ENCODE data around the gene JOSD1.

The JOSD1 gene

DNA sequence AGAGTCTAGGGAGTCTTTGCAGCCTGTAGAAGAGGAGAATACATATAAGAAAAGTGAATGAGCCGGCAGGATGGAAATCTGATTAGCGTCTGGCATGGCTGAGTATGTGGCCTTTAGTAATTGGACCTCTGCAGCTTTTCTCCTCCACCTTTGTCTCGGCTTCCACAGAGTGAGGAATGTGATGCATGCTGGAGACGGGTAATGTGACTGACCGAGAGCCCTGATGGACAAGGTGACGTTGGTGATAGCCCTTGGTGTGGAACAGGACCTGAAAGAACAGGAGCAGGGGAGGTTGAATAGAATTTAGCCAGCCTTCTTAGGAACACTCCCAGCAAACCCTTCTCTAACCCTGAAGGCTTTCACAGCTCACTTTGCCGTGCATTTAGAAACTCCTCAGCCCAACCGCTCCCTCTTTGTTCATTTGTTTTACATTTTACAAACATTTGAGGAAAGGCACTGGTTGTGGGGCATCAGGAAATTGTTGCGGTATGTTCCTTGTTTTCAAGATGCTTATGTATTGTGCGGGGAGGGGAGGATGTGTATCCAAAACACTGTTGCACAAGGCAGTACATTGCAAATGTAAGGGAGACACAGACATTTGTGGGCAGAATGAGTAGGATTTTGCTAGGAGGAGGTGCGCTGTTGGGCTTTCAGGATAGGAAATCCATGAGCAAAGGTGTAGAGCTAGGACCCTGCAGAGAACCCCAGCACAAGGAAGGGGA lies 11.9 kb upstream of the JOSD1 start:
- DNase-seq (ENCODE audit: low spot score) = no peak

DNA sequence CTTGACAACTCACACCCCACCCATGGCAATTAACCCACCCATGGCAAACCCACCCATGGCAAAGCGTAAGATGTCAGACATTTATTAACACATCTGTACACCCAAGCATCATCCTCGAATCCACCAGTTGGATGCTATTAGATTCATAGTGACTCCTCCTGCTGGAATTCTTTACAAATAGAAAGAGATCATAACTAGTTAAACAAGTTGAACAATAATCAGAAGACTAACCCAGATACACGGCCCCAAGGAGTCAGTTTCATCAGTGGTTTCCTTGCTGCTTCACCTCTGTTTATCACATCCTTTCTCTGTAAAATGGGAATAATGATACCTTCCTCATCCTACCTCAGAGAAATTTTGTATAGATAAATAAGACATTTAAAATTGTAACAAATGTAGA lies 10.1 kb upstream of the JOSD1 start:
- DNase-seq (ENCODE audit: low spot score) = no peak

DNA sequence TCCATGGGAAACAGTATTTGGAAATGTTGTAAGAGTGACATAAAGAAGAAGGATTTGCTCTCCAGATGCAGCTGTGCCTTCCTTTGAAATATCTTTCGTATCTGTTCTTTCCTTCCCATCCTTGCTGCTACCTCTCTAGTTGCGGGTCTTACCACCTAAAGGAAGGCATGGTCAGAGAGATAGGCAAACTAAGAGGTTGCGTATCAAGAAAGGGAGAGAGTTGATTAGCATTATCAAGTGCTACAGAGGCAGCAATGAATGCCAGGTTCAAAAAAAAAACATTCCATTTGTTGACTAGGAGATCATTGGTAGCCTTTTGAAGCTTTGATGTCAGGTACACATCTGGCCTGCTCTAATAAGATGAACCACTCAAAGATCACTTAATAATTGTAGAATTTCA lies 9.6 kb upstream of the JOSD1 start:
- DNase-seq (ENCODE audit: low spot score) = no peak

DNA sequence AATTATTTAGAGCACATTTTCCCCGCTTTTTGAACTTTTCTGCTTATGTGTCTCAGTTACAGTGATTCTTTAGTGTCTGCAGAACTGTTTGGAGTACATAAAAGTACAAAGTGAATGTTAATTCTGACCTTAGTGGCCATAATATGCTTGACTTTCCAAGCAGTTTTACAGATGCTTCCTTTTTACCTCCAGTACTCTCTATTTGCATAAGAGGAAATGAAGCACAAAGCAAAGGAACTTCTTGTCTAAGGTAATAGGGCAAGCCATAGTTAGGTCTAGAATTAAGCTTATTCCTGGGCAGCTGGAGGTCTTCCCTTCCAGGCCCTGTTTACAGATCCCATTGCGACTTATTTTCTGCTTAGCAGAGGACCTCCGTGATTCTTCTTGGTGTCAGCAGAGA lies 8.6 kb upstream of the JOSD1 start:
- DNase-seq (ENCODE audit: low spot score) = no peak

DNA sequence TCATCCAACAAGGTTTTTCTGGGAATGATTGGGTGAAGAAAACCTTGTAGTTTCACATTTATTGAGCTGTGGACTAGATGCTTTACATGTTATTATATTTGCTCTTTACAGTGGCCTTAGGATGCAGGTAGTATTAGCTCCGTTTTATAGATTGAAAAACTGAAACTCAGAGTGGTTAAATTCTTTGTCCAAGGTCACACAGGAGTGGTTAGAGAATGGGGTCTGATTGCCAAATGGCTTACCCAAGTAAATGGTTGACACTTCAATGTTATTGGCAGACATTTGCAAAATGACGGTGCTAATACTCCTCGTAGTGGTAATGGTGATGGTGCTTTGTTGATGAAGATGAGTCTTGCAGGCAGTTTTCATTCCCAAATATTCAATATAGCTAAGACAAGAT lies 7.2 kb upstream of the JOSD1 start:
- no peak for DNase-seq (ENCODE audit: low spot score)

DNA sequence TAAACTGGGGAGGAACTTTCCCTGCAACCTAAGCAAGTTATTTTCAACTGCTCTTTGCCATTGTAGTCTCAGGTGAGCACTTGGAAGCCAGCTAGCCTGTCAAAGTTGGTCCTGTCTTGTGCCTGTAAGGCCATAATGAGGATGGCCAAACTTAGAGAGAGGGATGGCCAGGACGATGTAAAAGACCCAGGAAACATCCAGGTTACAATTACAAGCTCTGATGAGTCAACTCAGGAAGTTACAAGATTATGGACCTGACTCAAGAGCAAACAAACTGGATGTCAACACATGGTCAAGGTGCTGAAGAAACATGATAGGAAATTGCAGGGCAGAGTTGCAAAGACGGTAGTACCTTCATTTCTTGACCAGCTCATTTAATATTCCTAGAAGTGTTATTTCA lies 6.6 kb upstream of the JOSD1 start:
- DNase-seq (ENCODE audit: low spot score) = no peak

DNA sequence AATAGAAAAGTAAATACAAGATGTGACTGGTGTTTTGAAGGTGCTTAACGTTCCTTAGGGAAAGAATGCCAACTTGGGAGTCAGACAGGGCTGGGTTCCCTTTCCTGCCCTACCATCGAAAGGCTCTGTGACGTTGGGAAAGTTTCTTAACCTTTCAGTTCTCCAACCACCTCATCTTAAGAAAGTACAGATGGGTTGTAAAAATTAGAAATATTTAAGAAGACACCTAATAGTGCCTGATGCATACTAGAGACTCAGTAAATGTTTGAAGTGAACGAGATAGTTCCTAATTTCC lies 6.1 kb upstream of the JOSD1 start:
- no peak for DNase-seq (ENCODE audit: low spot score)

DNA sequence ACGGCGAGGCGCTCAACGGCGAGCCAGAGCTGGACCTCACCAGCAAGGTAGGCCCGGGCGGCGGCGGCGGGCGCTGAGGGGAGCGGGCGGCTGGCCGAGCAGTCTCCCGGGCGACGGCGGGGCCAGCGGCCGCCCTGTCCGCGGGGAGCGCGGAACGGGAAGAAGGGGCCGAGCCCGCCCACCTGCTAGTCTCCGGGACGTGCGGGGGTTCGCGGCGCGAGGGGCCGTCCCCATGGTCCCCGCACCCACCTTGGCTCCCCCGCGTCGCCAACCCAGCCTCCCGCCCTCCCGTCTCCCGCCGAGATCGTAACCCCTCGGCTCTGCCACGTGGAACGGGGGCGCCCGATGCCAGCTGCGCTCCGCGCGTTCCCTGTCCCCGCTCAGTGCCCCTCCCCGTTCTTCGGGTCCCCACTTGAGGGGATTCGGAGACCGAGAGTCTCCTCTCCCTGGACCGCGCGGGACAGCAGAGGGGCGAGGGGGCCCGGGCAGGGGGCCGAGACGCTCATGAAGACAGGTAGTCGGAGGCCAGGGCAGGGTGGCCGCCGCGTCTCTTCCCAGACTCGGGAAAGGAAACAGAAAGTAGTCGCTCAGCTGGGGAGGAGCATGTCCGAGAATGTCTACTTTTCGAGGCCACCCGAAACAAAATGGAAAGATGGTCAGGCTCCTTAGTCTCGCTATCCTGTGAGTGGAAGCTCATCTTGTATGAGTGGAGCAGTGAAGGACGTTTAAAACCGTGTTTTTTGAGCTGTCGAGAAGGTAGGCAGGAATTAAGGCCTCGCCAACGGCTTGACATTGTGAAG lies 5.6 kb upstream of the JOSD1 start:
- peak; percentile 54 for DNase-seq (ENCODE audit: low spot score)

DNA sequence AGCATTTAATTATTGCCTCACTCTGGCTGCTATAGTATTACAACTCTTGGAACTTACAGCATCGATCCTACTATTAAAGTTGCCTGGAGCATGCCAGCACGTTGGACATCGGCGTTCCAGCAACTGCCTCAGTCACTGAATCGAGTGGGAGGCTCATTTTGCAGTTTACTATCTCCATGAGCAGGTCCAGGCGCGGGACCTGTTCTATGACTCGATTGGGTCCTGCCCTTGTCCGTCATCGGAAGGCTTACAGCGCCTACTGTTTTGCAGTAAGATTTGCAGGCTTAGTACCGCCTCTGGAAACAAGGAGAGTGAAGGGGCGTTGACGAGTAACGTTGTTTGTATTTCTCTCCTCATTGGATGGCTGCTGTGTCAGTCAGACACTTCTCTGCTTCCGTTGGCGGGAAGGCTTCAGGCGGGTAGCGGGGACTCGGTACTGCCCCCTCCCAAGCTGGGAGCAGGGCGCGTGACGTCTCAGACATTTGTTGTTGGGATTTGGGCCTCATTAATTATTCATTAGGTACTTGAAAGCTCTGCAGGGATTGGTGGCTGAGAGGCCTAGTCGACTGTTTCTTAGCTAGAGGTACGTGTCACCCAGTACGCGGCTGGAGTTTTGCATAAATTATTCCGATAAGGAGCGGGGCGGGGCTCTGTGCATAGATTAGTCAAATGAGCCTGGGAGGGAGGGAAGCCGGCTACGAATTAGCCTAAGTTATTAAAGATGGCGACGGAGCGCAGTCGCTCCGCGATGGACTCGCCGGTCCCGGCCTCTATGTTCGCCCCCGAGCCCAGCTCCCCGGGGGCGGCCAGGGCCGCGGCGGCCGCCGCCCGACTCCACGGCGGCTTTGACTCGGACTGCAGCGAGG lies 4.7 kb upstream of the JOSD1 start, which contains the start of gene GTPBP1:
TSS of gene GTPBP1 (plus strand) at position 710 of the 866 bp plus-strand sequence. CDS start at position 722, 12 bp downstream.
- DNase-seq (ENCODE audit: low spot score) = peak; percentile 98

DNA sequence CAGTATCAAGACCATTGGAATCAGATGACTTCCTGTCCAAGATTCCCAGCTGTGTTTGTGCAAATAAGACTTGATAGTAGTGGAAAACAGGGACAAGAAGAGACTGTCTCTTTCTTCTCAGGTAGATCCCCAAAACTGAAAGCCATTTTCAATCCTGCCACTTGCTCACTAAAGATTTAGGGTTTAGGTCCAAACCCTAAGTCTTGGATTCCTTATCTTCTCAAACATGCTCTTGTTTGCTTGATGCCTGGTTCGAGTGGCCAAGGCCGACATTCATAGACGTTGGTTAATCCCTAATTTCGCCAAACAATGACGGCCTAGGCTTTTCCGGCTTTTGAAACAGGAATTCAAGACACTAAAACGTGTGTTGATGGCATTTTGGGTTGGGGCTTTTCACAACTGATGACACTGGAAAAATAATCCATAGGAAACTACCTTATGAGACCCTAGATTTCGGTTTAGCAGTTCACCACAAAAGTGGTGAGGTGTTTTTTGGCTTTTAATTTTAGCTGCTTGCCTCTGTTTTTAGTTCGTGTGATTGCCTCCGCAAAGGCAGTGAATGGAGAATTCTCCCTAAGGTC lies 4.0 kb upstream of the JOSD1 start:
- DNase-seq (ENCODE audit: low spot score) = no peak

DNA sequence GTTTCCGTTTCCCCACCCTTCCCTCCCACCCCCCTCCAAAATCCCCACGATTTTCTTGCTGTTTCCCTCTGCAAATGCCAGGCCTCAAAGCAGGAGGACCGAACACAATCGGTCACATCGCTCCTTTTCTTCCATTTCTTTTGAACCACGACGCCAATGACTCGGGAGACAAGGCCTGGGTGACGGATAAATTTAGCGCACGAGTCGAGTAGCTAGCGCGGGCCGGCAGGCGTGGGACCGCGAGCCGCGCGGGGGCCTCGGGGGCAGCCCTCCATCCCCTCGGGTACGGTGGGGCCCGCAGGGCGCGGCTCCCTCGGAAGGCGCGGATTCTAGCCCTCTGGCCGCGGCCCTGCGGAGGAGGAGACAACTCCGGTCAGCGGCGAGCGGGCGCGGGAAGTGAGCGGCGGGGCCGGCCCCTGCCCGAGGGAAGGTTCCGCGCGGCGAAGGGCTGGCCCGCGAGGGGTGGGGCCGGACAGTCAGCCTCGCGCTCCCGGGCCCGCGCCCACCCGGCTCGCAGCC lies 414 bp downstream of the JOSD1 start:
- peak; percentile 74 for DNase-seq (ENCODE audit: low spot score)

DNA sequence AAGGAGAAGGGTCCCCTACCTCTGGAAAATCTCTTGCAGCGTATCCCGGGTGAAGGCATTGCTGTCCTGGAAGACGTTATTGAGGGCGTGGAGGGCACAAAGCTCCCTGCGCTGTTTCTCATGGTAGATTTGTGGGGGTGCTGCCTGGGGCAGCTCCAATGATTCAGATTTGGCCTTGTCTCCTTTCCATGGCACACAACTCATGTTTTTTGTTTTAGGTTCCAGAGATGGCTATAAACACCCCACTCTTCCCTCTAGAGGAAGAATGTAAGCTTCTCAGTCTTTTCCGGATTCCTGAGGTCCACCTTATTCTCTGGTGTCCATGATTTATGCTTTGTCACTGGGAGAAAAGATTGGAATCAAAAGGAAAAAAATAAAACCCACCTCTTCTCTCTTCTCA lies 959 bp downstream of the JOSD1 start:
- DNase-seq (ENCODE audit: low spot score) = peak; percentile 42

DNA sequence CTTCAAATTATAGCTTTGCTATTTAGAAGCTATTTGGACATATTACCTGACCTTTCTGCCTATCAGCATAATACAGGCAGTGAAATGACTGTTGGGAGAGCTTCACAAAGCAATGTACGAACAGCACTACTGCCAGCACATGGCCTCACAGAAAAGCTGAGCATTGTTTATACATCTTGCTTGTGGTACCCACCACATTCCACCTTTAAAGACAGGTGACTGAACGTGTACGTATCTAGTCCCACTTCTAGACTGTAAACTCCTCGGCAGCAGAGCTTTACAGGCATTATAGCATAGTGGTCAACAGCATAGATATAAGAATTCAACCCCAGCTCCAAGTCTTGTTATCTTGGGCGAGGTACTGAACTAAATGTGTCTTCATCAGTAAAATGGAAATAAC lies 1.6 kb downstream of the JOSD1 start:
- no peak for DNase-seq (ENCODE audit: low spot score)

DNA sequence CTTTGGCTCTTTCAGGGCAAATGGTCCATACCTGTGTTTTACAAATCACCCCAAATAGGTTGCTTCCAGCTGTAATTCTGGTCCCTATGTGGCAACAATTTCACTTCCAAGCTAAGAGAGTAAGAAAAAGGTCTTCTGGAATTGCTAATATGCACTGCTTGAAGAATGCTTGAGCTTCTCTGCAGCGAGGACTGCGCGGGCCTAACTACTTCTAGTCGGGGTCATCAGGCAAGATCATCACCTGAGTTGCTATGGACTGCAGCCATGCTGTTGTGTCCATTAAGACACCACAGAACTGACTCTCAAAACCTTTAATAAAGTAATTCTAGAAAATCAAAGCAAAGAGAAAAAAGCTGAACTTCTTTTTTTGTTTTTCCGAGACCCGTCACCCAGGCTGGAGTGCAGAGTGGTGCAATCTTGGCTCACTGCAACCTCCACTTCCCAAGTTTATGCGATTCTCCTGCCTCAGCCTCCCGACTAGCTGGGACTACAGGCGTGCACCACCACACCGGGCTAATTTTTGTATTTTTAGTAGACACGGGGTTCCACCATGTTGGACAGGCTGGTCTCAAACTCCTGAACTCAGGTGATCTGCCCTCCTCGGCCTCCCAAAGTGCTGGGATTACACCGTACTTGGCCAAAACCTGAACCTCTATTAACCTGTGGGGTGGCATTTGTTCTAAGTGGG lies 2.2 kb downstream of the JOSD1 start:
- DNase-seq (ENCODE audit: low spot score) = no peak

DNA sequence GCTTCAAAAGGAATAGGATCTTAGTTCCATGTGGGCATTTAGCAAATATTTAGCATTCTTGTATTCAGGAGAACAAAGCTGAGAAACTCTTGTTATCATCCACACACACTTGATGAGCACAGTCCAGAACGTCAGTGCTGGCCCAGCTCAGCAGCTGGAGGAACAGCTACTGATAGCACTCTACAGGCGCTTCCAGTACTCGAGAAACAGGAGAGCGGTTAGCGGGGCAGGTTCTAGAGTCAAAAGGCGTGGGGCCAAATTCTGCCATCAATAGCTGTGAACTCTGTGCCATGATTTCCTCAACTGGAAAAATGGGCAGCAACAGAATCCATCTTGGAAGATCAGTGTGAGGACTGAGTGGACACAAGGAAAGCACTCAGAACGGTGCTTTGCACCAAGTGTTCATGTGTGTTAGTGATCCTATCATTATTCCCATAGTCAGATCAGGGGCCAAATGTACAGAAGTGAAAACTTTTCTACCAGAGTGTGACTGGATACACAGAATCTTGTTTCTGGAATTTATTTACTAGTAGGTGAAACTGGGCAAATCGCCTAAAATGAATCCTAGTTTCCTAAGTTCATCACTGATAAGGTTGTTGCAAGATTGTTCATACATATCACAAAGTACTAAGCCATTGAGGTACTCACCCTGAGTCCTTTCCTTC lies 3.2 kb downstream of the JOSD1 start:
- no peak for DNase-seq (ENCODE audit: low spot score)

DNA sequence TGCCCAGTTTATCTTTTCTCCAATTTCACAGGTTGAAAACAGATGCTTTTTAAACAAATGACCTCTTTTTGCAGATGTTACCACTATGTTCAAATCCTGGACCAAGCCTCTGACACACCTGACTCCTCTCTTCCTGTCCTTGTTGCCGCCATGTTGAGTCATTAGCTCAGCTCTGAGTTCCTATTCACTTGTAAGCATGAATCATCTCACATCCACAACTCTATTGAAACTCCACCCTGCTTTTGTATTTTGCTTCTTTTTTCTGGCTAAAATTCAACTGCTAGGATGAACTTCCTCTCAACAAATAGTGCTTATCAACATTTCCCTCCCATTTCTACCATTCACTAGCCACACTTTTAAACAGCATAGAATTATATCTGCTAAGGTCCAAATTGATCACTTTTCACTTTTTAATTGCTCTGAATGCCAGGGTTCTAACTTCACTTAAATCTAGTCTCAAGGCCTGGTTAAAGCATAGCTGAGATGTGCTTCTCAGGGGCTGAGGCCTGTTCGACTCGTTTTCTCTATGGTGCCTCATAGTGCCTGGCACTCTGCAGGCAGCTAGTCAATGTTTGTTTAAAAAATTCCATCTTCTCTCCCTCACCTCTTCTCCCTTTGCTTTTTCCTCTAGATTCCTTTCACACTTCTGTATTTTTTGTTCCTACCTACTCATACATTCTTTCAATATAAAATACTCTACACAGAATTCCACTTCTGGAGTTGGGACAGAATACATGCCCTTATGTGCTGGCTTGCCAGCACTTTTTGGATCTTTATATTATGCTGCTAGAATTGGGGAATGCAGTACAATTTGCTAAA lies 3.9 kb downstream of the JOSD1 start:
- DNase-seq (ENCODE audit: low spot score) = peak; percentile 66

DNA sequence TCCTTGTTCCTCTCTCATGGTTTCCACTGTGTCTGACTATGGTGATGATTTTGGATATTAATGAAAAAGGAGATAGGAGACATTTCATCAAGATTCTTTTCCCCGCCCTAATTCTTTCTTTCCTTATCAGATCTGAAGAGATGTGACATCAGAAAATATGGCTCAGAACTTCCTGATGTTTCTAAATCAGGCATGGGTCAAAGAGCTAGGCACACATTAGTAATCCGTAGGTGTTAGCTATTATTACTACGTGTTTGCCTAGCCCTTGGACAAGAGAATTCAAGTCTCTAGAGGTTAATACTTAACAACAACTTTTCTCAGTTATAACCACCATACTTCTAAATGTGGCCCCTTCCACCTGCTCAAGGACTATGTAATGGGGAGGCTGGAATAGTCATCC lies 5.8 kb downstream of the JOSD1 start:
- DNase-seq (ENCODE audit: low spot score) = no peak

DNA sequence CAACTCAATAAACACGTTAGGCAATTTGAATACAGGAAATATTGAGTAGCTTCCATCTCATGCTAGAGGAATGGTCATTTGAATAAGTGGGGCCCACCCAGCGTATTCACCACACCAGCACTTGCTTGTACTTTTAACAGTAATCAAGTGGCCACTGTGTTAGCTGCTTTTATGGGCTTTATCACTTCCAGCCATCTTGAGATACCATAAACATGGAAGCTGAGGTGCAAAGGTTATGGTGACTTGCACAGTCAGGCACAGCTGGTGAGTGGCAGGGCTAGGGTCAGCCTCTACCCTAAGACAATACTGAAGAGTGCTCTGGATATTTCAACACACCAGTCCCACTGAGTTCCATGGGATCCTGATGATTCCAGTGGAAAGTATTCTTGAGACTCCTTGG lies 6.7 kb downstream of the JOSD1 start:
- DNase-seq (ENCODE audit: low spot score) = no peak

DNA sequence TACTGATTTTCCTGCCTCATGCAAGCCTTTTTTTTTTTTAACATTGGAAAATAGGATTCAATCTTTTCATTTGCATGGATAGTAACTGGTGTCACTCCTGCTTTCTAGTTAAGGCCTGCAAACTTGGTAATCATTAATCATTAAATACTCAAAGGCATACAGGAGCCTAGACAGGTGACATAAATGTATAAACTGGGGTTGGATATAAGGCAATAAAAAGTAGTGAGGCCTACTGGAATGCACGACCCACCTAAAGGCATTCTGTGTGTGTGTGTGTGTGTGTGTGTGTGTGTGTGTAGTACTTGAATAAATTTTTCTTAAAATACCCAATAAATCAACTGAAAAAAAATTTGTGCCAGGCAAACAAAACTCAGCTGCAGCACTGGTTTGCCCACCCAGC lies 11.1 kb downstream of the JOSD1 start:
- DNase-seq (ENCODE audit: low spot score) = no peak

DNA sequence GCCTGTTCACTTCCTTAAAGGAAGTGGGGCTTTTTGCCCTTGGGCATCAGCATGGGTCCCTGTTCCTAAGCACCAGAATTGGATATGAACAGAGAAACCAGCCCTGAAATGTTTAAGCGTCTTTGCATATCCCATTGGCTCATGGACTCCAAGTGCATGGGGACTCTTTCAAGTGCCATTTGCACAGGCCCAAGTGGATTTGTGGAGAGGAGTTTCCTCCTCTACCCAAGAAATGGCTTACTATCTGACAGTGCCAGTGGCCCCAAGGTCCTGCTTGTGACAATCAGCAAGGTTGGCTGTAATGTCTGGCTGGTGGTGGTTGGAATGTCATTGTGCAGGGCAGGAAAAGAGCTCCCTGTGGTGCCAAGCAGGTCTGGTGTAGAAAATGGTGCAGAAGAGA lies 15.0 kb downstream of the JOSD1 start:
- DNase-seq (ENCODE audit: low spot score) = no peak
